Kidney (tissue), 14 donors: ENCODE results near the gene PCA3. TPM values are rescaled to one million over a fixed set of nuclear protein-coding genes. Genes with fewer than 3 reads are reported as not detected.

Experiments used
- DNase-seq, 5 donors: peaks; one replicate each; pipeline ENCODE4 v3.0.0-alpha.2; 2013 to 2020
- FAIRE-seq: peaks from 2 replicates; lab custom pipeline; 2012; peaks lifted over from hg19 to GRCh38; lab: Jason Lieb, UNC
- H3K27ac ChIP-seq, 2 donors: one replicate each; pipeline ENCODE4 v1.7.0; 2013; ENCODE audit warnings: low read depth in 2 of 2, low read length in 2 of 2, inconsistent platforms in 1 of 2
- H3K27me3 ChIP-seq: one replicate; pipeline ENCODE4 v1.7.1; 2013; ENCODE audit warnings: low read length, inconsistent platforms; ENCODE audit not compliant: control insufficient read depth, insufficient read depth
- H3K36me3 ChIP-seq, 3 donors: one replicate each; pipeline versions ENCODE4 v1.7.0 to v1.7.1; 2013; ENCODE audit warnings: low read length in 3 of 3, control low read depth in 1 of 3, inconsistent platforms in 1 of 3; ENCODE audit not compliant: insufficient read depth in 3 of 3, control insufficient read depth in 2 of 3
- H3K4me1 ChIP-seq, 3 donors: one replicate each; pipeline versions ENCODE4 v1.7.0 to v1.7.1; 2013; ENCODE audit warnings: low read length in 3 of 3, inconsistent platforms in 1 of 3, low read depth in 1 of 3; ENCODE audit not compliant: control insufficient read depth in 2 of 3, insufficient read depth in 2 of 3
- H3K4me3 ChIP-seq, 3 donors: one replicate each; pipeline versions ENCODE4 v1.7.0 to v1.8.1; 2013; ENCODE audit warnings: low read length in 3 of 3, control low read depth in 1 of 3, inconsistent platforms in 1 of 3
- H3K9ac ChIP-seq, 3 donors: one replicate each; pipeline versions ENCODE4 v1.7.0 to v1.7.1; 2013; ENCODE audit warnings: low read length in 3 of 3, control low read depth in 1 of 3, inconsistent platforms in 1 of 3
- H3K9me3 ChIP-seq, 3 donors: one replicate each; pipeline versions ENCODE4 v1.7.0 to v1.7.1; 2013; ENCODE audit warnings: low read length in 3 of 3, control low read depth in 1 of 3, inconsistent platforms in 1 of 3; ENCODE audit not compliant: control insufficient read depth in 2 of 3, insufficient read depth in 1 of 3
- CTCF ChIP-seq: IDR thresholded peaks from 3 replicates; pipeline ENCODE4 v1.5.1; 2012; ENCODE audit warnings: mild to moderate bottlenecking, moderate library complexity, borderline replicate concordance; ENCODE audit not compliant: insufficient read depth; ENCODE audit errors: extremely low read depth
- intact Hi-C: fragments of 100-400 bp; cut with DNase I; formaldehyde crosslinking; loops from one replicate; pipeline ENCODE4 v1.11.1; 2022
- polyA plus RNA-seq: library from polyadenylated mRNA; stranded (reverse); fragments of 350-450 nt; fragmentation: Illumina TruSeq; extraction: RNeasy Lipid Tissue Mini Kit (QIAGEN cat#74804); gene quantifications from one replicate; pipeline ENCODE4 v1.2.3, GENCODE V29; 2014; ENCODE audit warnings: low read depth, low replicate concordance; ENCODE audit not compliant: insufficient read depth
- total RNA-seq: library from RNA; stranded (reverse); fragmentation: NEBNext Ultra II Directional; extraction: Animal tissue kit (Norgen Biotek cat#: 25700); gene quantifications from one replicate; pipeline ENCODE4 v1.2.1, GENCODE V29; 2021
- donor health status: control.
- donor health status: control.
- donor health status: control.
- donor health status: control.
- donor health status: control.
- donor health status: DM: yes; HTN: yes; CAD: no.
- donor health status: Normal renal cell carcinoma (clear cell type).

PCA3 gene
- total and polyA plus RNA-seq, 2 donors from 2014 or later: 0.11 TPM; not detected in 1

- no peak for FAIRE-seq
- intact Hi-C loops: no loop called here
- Histone ChIP-seq H3K36me3 (no peaks in the 10 kb centered on the region), H3K4me1 (no peaks in the 10 kb centered on the region), H3K9ac (no peak overlapping the region), H3K4me3 (no peak overlapping the region), H3K27me3 (no peaks in the 10 kb centered on the region), H3K27ac (no peak overlapping the region), H3K9me3 (no peaks in the 10 kb centered on the region)
- TF ChIP-seq CTCF: no peak
- no peak for DNase-seq
Observed at GRCh38 chr9:76725885-76726284, 38.4 kb upstream of the PCA3 start.

- TF ChIP-seq CTCF: no peak
- no peak for FAIRE-seq
Observed at GRCh38 chr9:76729116-76729515, 35.1 kb upstream of the PCA3 start.

GRCh38 chr9:76729980-76730737 lies 34.1 kb upstream of the PCA3 start:
- H3K9ac ChIP-seq: no peak overlapping the region
- TF ChIP-seq CTCF: no peak
- no peaks in the 10 kb centered on the region for H3K27me3 ChIP-seq
- H3K4me3 ChIP-seq: no peak overlapping the region
- no peaks in the 10 kb centered on the region for H3K4me1 ChIP-seq
- no peaks in the 10 kb centered on the region for H3K9me3 ChIP-seq
- no peak for DNase-seq
- no peak overlapping the region for H3K27ac ChIP-seq
- no peak for FAIRE-seq
- H3K36me3 ChIP-seq: no peaks in the 10 kb centered on the region
- intact Hi-C loops: no loop called here

More at GRCh38 chr9:76729116-76729515, 35.1 kb upstream of the PCA3 start:
- Histone ChIP-seq H3K9ac (no peak overlapping the region), H3K36me3 (no peaks in the 10 kb centered on the region), H3K4me1 (no peaks in the 10 kb centered on the region), H3K4me3 (no peak overlapping the region), H3K27me3 (no peaks in the 10 kb centered on the region), H3K27ac (no peak overlapping the region), H3K9me3 (no peaks in the 10 kb centered on the region)
- no peak for DNase-seq
- intact Hi-C loops: no loop called here
